Neural cell (in vitro differentiated cells): ENCODE data around the gene SLC66A1. TPM values are rescaled to one million over a fixed set of nuclear protein-coding genes. Genes with fewer than 3 reads are reported as not detected.

Experiments
- H2AFZ ChIP-seq: fragments of 200-600, 300-800 bp; sonication (generic), shearing (Covaris generic); 2 replicates; pipeline ENCODE4 v1.6.0; 2014; ENCODE audit warnings: low read depth, mild to moderate bottlenecking, antibody characterized with exemption, low read length, moderate library complexity
- H3F3A ChIP-seq: fragments of 200-600 bp; shearing (Covaris generic); 2 replicates; pipeline ENCODE4 v1.6.1; 2016; ENCODE audit warnings: mild to moderate bottlenecking, moderate library complexity, mixed read lengths, antibody characterized with exemption, low read length; ENCODE audit not compliant: insufficient read depth, poor library complexity, severe bottlenecking
- H3K27ac ChIP-seq: fragments of 200-600, 300-800 bp; sonication (generic), shearing (Covaris generic); 2 replicates; pipeline ENCODE4 v1.5.1; 2014; ENCODE audit warnings: mild to moderate bottlenecking, low read length, moderate library complexity
- H3K27me3 ChIP-seq: fragments of 300-800, 200-600 bp; sonication (generic), shearing (Covaris generic); 2 replicates; pipeline ENCODE4 v1.6.0; 2014; ENCODE audit warnings: mild to moderate bottlenecking, low read depth, low read length, moderate library complexity; ENCODE audit not compliant: insufficient read depth
- H3K36me3 ChIP-seq: fragments of 300-800, 200-600 bp; sonication (generic), shearing (Covaris generic); 2 replicates; pipeline ENCODE4 v1.5.1; 2014; ENCODE audit warnings: mild to moderate bottlenecking, antibody characterized with exemption, low read length, moderate library complexity; ENCODE audit not compliant: insufficient read depth
- H3K4me2 ChIP-seq: fragments of 300-800, 200-600 bp; sonication (generic), shearing (Covaris generic); 2 replicates; pipeline ENCODE4 v1.6.0; 2014; ENCODE audit warnings: mild to moderate bottlenecking, low read length
- H3K4me3 ChIP-seq: fragments of 300-800, 200-600 bp; sonication (generic), shearing (Covaris generic); 2 replicates; pipeline ENCODE4 v1.5.1; 2014; ENCODE audit warnings: mild to moderate bottlenecking, low read length, moderate library complexity
- H3K79me2 ChIP-seq: fragments of 200-600 bp; shearing (Covaris generic); replicated peaks from 2 replicates; pipeline ENCODE4 v1.6.0; 2014; ENCODE audit warnings: mild to moderate bottlenecking, low read length, moderate library complexity; ENCODE audit not compliant: insufficient read depth
- H3K9ac ChIP-seq: fragments of 300-800, 200-600 bp; sonication (generic), shearing (Covaris generic); 2 replicates; pipeline ENCODE4 v1.6.1; 2016; ENCODE audit warnings: mild to moderate bottlenecking, low read length, mixed read lengths
- H3K9me2 ChIP-seq: fragments of 200-600 bp; shearing (Covaris generic); 2 replicates; pipeline ENCODE4 v1.6.1; 2016; ENCODE audit warnings: mild to moderate bottlenecking, low read length, mixed read lengths; ENCODE audit not compliant: insufficient read depth
- H3K9me3 ChIP-seq: fragments of 200-600, 300-800 bp; sonication (generic), shearing (Covaris generic); 2 replicates; pipeline ENCODE4 v1.6.1; 2016; ENCODE audit warnings: mild to moderate bottlenecking, mixed run types, low read length, moderate library complexity, mixed read lengths
- H4K20me1 ChIP-seq: fragments of 200-600 bp; shearing (Covaris generic); 2 replicates; pipeline ENCODE4 v1.6.1; 2016; ENCODE audit warnings: mild to moderate bottlenecking, mixed run types; ENCODE audit not compliant: insufficient read depth
- EP300 ChIP-seq: fragments of 450-650 bp; conservative IDR thresholded peaks from 2 replicates; pipeline ENCODE4 v1.6.1; 2014; ENCODE audit warnings: antibody characterized with exemption, mild to moderate bottlenecking, moderate library complexity; ENCODE audit not compliant: poor library complexity, severe bottlenecking
- EZH2 ChIP-seq: fragments of 200-600, 300-800 bp; shearing (Covaris generic), sonication (generic); IDR thresholded peaks from 2 replicates; pipeline ENCODE4 v1.6.1; 2014; ENCODE audit warnings: antibody characterized with exemption, low read length, borderline replicate concordance, mild to moderate bottlenecking; ENCODE audit not compliant: insufficient read depth, poor library complexity, severe bottlenecking
- MXI1 ChIP-seq: fragments of 450-650 bp; conservative IDR thresholded peaks from 2 replicates; pipeline ENCODE4 v1.6.1; 2014; ENCODE audit warnings: antibody characterized with exemption, mild to moderate bottlenecking; ENCODE audit not compliant: poor library complexity, severe bottlenecking
- POLR2AphosphoS5 ChIP-seq: IDR thresholded peaks from 2 replicates; pipeline ENCODE4 v1.6.1; 2012
- RAD21 ChIP-seq: fragments of 450-650 bp; conservative IDR thresholded peaks from 2 replicates; pipeline ENCODE4 v1.6.1; 2014; ENCODE audit warnings: antibody characterized with exemption, mild to moderate bottlenecking, moderate library complexity
- REST ChIP-seq: IDR thresholded peaks from 2 replicates; pipeline ENCODE4 v1.6.1; 2012; ENCODE audit warnings: borderline replicate concordance
- SMC3 ChIP-seq: fragments of 450-650 bp; conservative IDR thresholded peaks from 2 replicates; pipeline ENCODE4 v1.6.1; 2014; ENCODE audit warnings: antibody characterized with exemption, mild to moderate bottlenecking, moderate library complexity; ENCODE audit not compliant: poor library complexity
- TAF1 ChIP-seq: IDR thresholded peaks from 2 replicates; pipeline ENCODE4 v1.6.1; 2012; ENCODE audit warnings: low read depth
- polyA plus RNA-seq: library from polyadenylated mRNA; depleted of rRNA; stranded (reverse); fragments of >200 nt; gene quantifications from 2 replicates; pipeline ENCODE4 v1.2.3, GENCODE V29; 2014
- TF ChIP-seq, protein P1 (sequence below): fragments of 450-650 bp; IDR thresholded peaks from 2 replicates; pipeline ENCODE4 v1.5.1; 2014; ENCODE audit warnings: antibody characterized with exemption, mild to moderate bottlenecking, moderate library complexity; ENCODE audit not compliant: poor library complexity, severe bottlenecking

The SLC66A1 gene
- polyA plus RNA-seq, 1 donor from 2014 or later: 31.8 TPM

GRCh38 chr1:19309123-19309813 lies 2.9 kb upstream of the SLC66A1 start:
- Histone ChIP-seq H2AFZ (no peak overlapping the region), H3K9me3 (no peaks in the 10 kb centered on the region), H4K20me1 (no peaks in the 10 kb centered on the region), H3K79me2 (peaks cover 12% of the 10 kb centered on the region), H3K4me2 (no peak overlapping the region), H3F3A (no peaks in the 10 kb centered on the region), H3K9me2 (no peaks in the 10 kb centered on the region), H3K36me3 (no peaks in the 10 kb centered on the region), H3K27ac (no peak overlapping the region), H3K27me3 (no peaks in the 10 kb centered on the region), H3K4me3 (no peak overlapping the region), H3K9ac (no peak overlapping the region)
- TF ChIP-seq SMC3: no peak
- no peak for TF ChIP-seq POLR2AphosphoS5
- TF ChIP-seq TAF1: no peak
- no peak for TF ChIP-seq EZH2
- TF ChIP-seq, protein P1, sequence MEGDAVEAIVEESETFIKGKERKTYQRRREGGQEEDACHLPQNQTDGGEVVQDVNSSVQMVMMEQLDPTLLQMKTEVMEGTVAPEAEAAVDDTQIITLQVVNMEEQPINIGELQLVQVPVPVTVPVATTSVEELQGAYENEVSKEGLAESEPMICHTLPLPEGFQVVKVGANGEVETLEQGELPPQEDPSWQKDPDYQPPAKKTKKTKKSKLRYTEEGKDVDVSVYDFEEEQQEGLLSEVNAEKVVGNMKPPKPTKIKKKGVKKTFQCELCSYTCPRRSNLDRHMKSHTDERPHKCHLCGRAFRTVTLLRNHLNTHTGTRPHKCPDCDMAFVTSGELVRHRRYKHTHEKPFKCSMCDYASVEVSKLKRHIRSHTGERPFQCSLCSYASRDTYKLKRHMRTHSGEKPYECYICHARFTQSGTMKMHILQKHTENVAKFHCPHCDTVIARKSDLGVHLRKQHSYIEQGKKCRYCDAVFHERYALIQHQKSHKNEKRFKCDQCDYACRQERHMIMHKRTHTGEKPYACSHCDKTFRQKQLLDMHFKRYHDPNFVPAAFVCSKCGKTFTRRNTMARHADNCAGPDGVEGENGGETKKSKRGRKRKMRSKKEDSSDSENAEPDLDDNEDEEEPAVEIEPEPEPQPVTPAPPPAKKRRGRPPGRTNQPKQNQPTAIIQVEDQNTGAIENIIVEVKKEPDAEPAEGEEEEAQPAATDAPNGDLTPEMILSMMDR: no peak
- no peak for TF ChIP-seq REST
- TF ChIP-seq RAD21: no peak
- no peak for TF ChIP-seq MXI1
- TF ChIP-seq EP300: no peak

- Histone ChIP-seq H3K27me3 (no peaks in the 10 kb centered on the region), H3K9me2 (no peaks in the 10 kb centered on the region), H3K4me3 (no peak overlapping the region), H3K27ac (no peak overlapping the region), H3K79me2 (peaks cover 12% of the 10 kb centered on the region), H3K36me3 (no peaks in the 10 kb centered on the region), H2AFZ (no peak overlapping the region), H3K4me2 (no peak overlapping the region), H3K9ac (no peak overlapping the region), H4K20me1 (no peaks in the 10 kb centered on the region), H3K9me3 (no peaks in the 10 kb centered on the region), H3F3A (no peaks in the 10 kb centered on the region)
- no peak for TF ChIP-seq POLR2AphosphoS5
- TF ChIP-seq SMC3: no peak
- no peak for TF ChIP-seq TAF1
- no peak for TF ChIP-seq REST
- TF ChIP-seq EZH2: no peak
- TF ChIP-seq MXI1: no peak
- no peak for TF ChIP-seq EP300
- TF ChIP-seq, protein P1: no peak
Observed at GRCh38 chr1:19310061-19310460, 2.1 kb upstream of the SLC66A1 start.
